ENCODE measurements around the gene CAMP. TPM values are rescaled to one million over a fixed set of nuclear protein-coding genes. Genes with fewer than 3 reads are reported as not detected.

CAMP gene
- total RNA-seq, 1 experiment from 2014 or later: not detected

DNA sequence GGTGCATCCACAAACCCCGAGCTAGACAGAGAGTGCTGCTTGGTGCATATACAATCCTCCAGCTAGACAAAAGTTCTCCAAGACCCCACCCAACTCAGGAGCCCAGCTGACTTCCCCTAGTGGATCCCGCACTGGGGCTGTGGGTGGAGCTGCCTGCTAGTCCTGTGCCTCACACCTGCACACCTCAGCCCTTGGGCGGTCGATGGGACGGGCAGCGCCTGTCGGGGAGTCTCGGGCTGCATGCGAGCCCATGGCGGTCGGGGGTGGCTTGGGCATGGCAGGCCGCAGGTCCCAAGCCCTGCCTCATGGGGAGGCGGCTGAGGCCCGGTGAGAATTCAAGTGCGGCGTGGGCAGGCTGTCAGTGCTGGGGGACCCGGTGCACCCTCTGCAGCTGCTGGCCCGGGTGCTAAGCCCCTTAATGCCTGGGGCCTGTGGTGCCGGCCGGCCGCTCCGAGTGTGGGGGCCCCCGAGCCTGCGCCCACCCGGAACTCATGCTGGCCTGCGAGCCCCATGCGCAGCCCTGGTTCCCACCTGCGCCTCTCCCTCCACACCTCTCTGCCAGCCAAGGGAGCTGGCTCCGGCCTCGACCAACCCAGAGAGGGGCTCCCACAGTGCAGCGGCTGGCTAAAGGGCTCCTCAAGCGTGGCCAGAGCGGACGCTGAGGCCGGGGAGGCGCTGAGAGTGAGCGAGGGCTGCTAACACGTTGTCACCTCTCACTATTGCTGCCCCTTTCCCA is 48.6 kb downstream of the CAMP start:
- Histone ChIP-seq H3K36me3 (ENCODE audit: low read depth, low read length) (0 out of 2 replicates have a peak, but pooled peaks cover under 1% of the 10 kb centered on the region), H3K4me2 (ENCODE audit: low read length) (no peak overlapping the region), H3K79me2 (ENCODE audit: low read length) (no peaks in the 10 kb centered on the region), H3K9ac (ENCODE audit: low read length) (no peak overlapping the region), H3K27ac (ENCODE audit: low read length) (no peak overlapping the region), H3K9me2 (replicated peaks; ENCODE audit: low read length) (no peaks in the 10 kb centered on the region), H3F3A (ENCODE audit: low read length, unreplicated experiment) (peaks cover 11% of the 10 kb centered on the region), H3K27me3 (ENCODE audit: low read length) (no peaks in the 10 kb centered on the region), H2AFZ (ENCODE audit: low read length) (no peak overlapping the region), H3K9me3 (ENCODE audit: low read length) (no peaks in the 10 kb centered on the region), H4K20me1 (ENCODE audit: low read length) (no peaks in the 10 kb centered on the region), H3K4me1 (ENCODE audit: insufficient read depth, low read length) (peaks cover 37% of the 10 kb centered on the region), H3K4me3 (ENCODE audit: low read length) (no peak overlapping the region)
- no TSS peak for BruUV-seq (replicated peaks)
- intact Hi-C loops (cut with micrococcal nuclease): no loop called here
- ATAC-seq (no peak), DNase-seq (no peak)
- TF ChIP-seq CTCF (conservative IDR thresholded peaks at IDR 0.05; ENCODE audit: low read depth, low read length): no peak
- no peak for TF ChIP-seq EZH2phosphoT487 (IDR thresholded peaks at IDR 0.05; ENCODE audit: borderline replicate concordance, low read length)
- no peak for TF ChIP-seq EZH2 (IDR thresholded peaks at IDR 0.05; ENCODE audit: low read length, unreplicated experiment)
- POLR2A ChIA-PET (ENCODE audit: unreplicated experiment): no interaction called here
- CTCF ChIA-PET: interaction anchor here (0.6 to 3.6 kb wide), 2 partner anchors 129 to 164 kb away, joined by 3 to 69 read pairs; no protein-coding TSS in a partner anchor

GRCh38 chr3:48273594-48274211 is 50.4 kb downstream of the CAMP start:
- ATAC-seq (peak; percentile 53), DNase-seq (peak; percentile 83)
- H2AFZ ChIP-seq (ENCODE audit: low read length): no peak overlapping the region
- H3K9me3 ChIP-seq (ENCODE audit: low read length): no peaks in the 10 kb centered on the region
- peaks cover 21% of the 10 kb centered on the region for H3K4me1 ChIP-seq (ENCODE audit: insufficient read depth, low read length)
- H3K4me2 ChIP-seq (ENCODE audit: low read length): no peak overlapping the region
- intact Hi-C loops (cut with micrococcal nuclease): loop anchor here (1.0 kb wide), 3 partner anchors 128 to 275 kb away; no protein-coding TSS in a partner anchor
- peaks cover 5% of the 10 kb centered on the region for H3F3A ChIP-seq (ENCODE audit: low read length, unreplicated experiment)
- no peak overlapping the region for H3K4me3 ChIP-seq (ENCODE audit: low read length)
- ChIA-PET POLR2A (ENCODE audit: unreplicated experiment) (interaction anchor here (0.6 kb wide), 1 partner anchor 173 kb away, joined by 3 read pairs; the partner anchor contains the start of gene ATRIP), CTCF (interaction anchor here (0.6 to 3.6 kb wide), 4 partner anchors 127 to 166 kb away, joined by 3 to 69 read pairs (median 10); partner anchors contain the start of genes CCDC51 and TMA7)
- no peaks in the 10 kb centered on the region for H3K9me2 ChIP-seq (replicated peaks; ENCODE audit: low read length)
- no peak overlapping the region for H3K9ac ChIP-seq (ENCODE audit: low read length)
- H3K27ac ChIP-seq (ENCODE audit: low read length): no peak overlapping the region
- no TSS peak for BruUV-seq (replicated peaks)
- H3K36me3 ChIP-seq (ENCODE audit: low read depth, low read length): no peaks in the 10 kb centered on the region
- TF ChIP-seq EZH2phosphoT487 (IDR thresholded peaks at IDR 0.05; ENCODE audit: borderline replicate concordance, low read length) (no peak), CTCF (conservative IDR thresholded peaks at IDR 0.05; ENCODE audit: low read depth, low read length) (peak; percentile 88)
- no peaks in the 10 kb centered on the region for H3K27me3 ChIP-seq (ENCODE audit: low read length)
- no peaks in the 10 kb centered on the region for H4K20me1 ChIP-seq (ENCODE audit: low read length)
- no peaks in the 10 kb centered on the region for H3K79me2 ChIP-seq (ENCODE audit: low read length)

All from PC-3 (cell line).